Lung (tissue), 12 donors: Measurements from ENCODE around the gene ARHGEF2. TPM values are rescaled to one million over a fixed set of nuclear protein-coding genes. Genes with fewer than 3 reads are reported as not detected.

ENCODE experiments used
- ATAC-seq: fragments of 200-7000 bp; cut with Tn5 transposase; one replicate; pipeline ENCODE4 v1.9.1; 2020; ENCODE audit warnings: moderate number of reproducible peaks; ENCODE audit not compliant: insufficient read depth, low FRiP score
- DNase-seq, 3 donors: peaks; one replicate each; pipeline ENCODE4 v3.0.0-alpha.2; 2013 to 2017
- H3K27ac ChIP-seq, 2 donors: one replicate each; pipeline ENCODE4 v1.5.1; 2013; ENCODE audit warnings: mild to moderate bottlenecking in 2 of 2, moderate library complexity in 2 of 2, control low read depth in 1 of 2, inconsistent platforms in 1 of 2, low read depth in 1 of 2, low read length in 1 of 2
- H3K27me3 ChIP-seq, 3 donors: one replicate each; pipeline ENCODE4 v1.5.1; 2013; ENCODE audit warnings: low read length in 2 of 3; ENCODE audit not compliant: control insufficient read depth in 3 of 3, insufficient read depth in 3 of 3
- H3K36me3 ChIP-seq, 4 donors: one replicate each; pipeline ENCODE4 v1.5.1; 2013; ENCODE audit warnings: low read length in 4 of 4, mild to moderate bottlenecking in 1 of 4, moderate library complexity in 1 of 4; ENCODE audit not compliant: control insufficient read depth in 4 of 4, insufficient read depth in 4 of 4
- H3K4me1 ChIP-seq, 5 donors: one replicate each; pipeline ENCODE4 v1.5.1; 2013; ENCODE audit warnings: low read length in 5 of 5, mild to moderate bottlenecking in 2 of 5, moderate library complexity in 1 of 5; ENCODE audit not compliant: control insufficient read depth in 5 of 5, insufficient read depth in 5 of 5
- H3K4me3 ChIP-seq: one replicate; pipeline ENCODE4 v1.5.1; 2013; ENCODE audit warnings: mild to moderate bottlenecking, control low read depth, moderate library complexity
- H3K9ac ChIP-seq, 2 donors: one replicate each; pipeline ENCODE4 v1.5.1; 2013; ENCODE audit warnings: low read length in 2 of 2, control low read depth in 1 of 2; ENCODE audit not compliant: insufficient read depth in 1 of 2
- H3K9me3 ChIP-seq, 4 donors: one replicate each; pipeline ENCODE4 v1.5.1; 2013; ENCODE audit warnings: low read length in 3 of 4, mild to moderate bottlenecking in 1 of 4, moderate library complexity in 1 of 4; ENCODE audit not compliant: control insufficient read depth in 4 of 4, insufficient read depth in 3 of 4
- CTCF ChIP-seq: IDR thresholded peaks from 2 replicates; pipeline ENCODE4 v1.5.1; 2012; ENCODE audit warnings: mild to moderate bottlenecking; ENCODE audit errors: control extremely low read depth, extremely low read depth
- WGBS, 2 donors: extraction: QIAGEN DNeasy Blood & Tissue Kit; methylation state at CpG; one replicate each; pipeline ENCODE4 v1.1.7; 2013; 5-methylcytosine and 5-hydroxymethylcytosine counted together
- polyA plus RNA-seq, 2 donors: library from polyadenylated mRNA; stranded (reverse); fragments of 200-250 nt; gene quantifications; one replicate each; pipeline ENCODE4 v1.2.1, GENCODE V29; 2013
- total RNA-seq, 2 donors: library from RNA; depleted of rRNA in 1 of 2; stranded (reverse); fragments of >200 nt in 1 of 2; gene quantifications; one replicate each; pipeline ENCODE4 v1.2.1, GENCODE V29; 2014 to 2021
- donor health status: control.
- donor health status: control.
- donor health status: Bipolar disorder and iron deficiency.
- donor health status: healthy.
- donor health status: DM: yes; HTN: yes; CAD: no.

Gene ARHGEF2
- total and polyA plus RNA-seq, 4 donors = 72.0 to 289 (median 120) TPM

- DNase-seq (peak in 1 of 3 donors; percentile 38), ATAC-seq (no peak)
- no peak for TF ChIP-seq CTCF
- no peaks in the 10 kb centered on the region for H3K4me1 ChIP-seq
- no peaks in the 10 kb centered on the region for H3K9me3 ChIP-seq
- no peak overlapping the region for H3K27ac ChIP-seq
- 72 to 82% methylated on average over 4 of the region's 4 CpGs for WGBS, 2 donors
- no peak overlapping the region for H3K4me3 ChIP-seq
- no peak overlapping the region for H3K9ac ChIP-seq
- H3K27me3 ChIP-seq = no peaks in the 10 kb centered on the region
- peaks cover 36 to 46% (median 40%) of the 10 kb centered on the region in 4 donors for H3K36me3 ChIP-seq
These were observed 33.9 kb upstream of the ARHGEF2 start for GRCh38 chr1:156012051-156012817.

- Histone ChIP-seq H3K9ac (no peak overlapping the region), H3K27ac (peak overlapping the region in 1 of 2 donors; percentile 16), H3K9me3 (no peaks in the 10 kb centered on the region), H3K27me3 (no peaks in the 10 kb centered on the region), H3K36me3 (peaks cover 33 to 36% (median 35%) of the 10 kb centered on the region in 4 donors), H3K4me1 (no peaks in the 10 kb centered on the region), H3K4me3 (no peak overlapping the region)
- no peak for TF ChIP-seq CTCF
- WGBS, 2 donors = 53 to 72% methylated on average over 3 of the region's 3 CpGs
- DNase-seq (no peak), ATAC-seq (no peak)
These were observed 31.1 kb upstream of the ARHGEF2 start for GRCh38 chr1:156009404-156009803.

DNA sequence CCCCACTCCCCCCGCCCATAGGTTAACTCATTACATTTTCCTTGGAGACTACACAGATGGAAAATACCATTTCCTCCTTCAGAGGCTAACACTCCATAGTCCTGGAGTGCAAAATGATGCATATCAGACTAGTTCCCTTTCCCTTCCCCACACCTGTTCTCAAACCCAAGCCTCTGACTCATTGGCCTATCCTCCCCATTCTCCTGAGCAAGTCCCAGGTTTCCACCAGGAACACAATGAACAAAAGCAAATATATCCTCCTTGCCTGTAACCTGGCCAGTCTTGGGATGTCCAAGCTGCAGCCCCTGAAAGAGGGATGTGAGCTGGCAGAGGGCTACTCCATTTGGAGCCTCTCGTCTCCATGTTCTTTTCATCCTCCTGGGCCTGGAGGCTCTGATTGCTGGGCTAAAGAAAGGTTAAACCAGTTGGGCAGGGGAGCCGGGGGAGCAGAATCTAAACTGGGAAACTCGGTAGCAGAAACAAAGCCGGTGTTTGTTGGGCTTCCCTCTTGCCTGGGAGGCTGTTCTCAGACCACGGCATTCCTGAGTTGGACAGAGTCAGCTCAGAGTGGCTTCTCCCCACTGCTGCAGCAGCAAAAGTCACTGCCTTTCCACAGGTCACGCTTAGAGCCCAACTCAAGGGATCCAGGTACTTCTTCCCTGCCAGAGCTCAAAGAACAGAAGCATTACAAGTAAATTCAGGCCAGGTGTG is 28.5 kb upstream of the ARHGEF2 start:
- Histone ChIP-seq H3K27ac (peak overlapping the region in 1 of 2 donors; percentile 60), H3K36me3 (peaks cover 12 to 28% (median 18%) of the 10 kb centered on the region in 4 donors), H3K9ac (no peak overlapping the region), H3K9me3 (no peaks in the 10 kb centered on the region), H3K4me3 (no peak overlapping the region), H3K27me3 (no peaks in the 10 kb centered on the region), H3K4me1 (peaks cover 0 to 8% (median 0%) of the 10 kb centered on the region in 5 donors)
- TF ChIP-seq CTCF = no peak
- 73 to 84% methylated on average over 7 of the region's 7 CpGs for WGBS, 2 donors
- ATAC-seq = no peak
- peak in 2 of 3 donors; percentile 47 to 57 for DNase-seq
